ENCODE measurements around the gene RAC3.

The RAC3 gene

GRCh38 chr17:81999976-82000802 lies 31.3 kb upstream of the RAC3 start:
- DNase-seq: no peak

- DNase-seq: peak; percentile 56
Observed at GRCh38 chr17:82000803-82001570, 30.5 kb upstream of the RAC3 start.

DNA sequence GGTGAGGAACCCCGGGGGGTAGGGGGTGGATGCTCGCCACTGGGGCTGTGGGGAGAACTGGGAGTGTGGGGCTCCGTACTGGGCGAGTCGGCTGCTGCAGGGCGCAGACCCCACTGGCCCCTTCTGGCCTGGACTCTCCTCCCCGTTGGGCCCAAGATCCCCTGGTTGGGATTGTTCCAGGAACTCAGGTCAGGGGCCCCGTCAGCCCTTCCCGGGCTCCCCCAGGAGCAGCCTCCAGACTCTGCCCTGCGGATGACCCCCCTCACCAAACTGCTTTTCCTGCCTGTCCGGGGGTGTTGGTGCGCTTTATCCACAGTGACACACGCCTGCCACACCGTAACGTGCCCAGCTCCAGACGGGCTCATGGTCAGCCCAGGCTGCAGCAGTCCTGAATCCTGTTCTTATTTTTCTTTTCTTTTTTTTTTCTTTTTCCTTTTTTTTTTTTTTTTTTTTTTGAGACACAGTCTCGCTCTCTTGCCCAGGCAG lies 29.9 kb upstream of the RAC3 start:
- DNase-seq: no peak

GRCh38 chr17:82003411-82004381 lies 27.8 kb upstream of the RAC3 start:
- DNase-seq: no peak

- DNase-seq: no peak
Observed at GRCh38 chr17:82004517-82005455, 26.7 kb upstream of the RAC3 start.

GRCh38 chr17:82005701-82006348 lies 25.7 kb upstream of the RAC3 start:
- DNase-seq: no peak

DNA sequence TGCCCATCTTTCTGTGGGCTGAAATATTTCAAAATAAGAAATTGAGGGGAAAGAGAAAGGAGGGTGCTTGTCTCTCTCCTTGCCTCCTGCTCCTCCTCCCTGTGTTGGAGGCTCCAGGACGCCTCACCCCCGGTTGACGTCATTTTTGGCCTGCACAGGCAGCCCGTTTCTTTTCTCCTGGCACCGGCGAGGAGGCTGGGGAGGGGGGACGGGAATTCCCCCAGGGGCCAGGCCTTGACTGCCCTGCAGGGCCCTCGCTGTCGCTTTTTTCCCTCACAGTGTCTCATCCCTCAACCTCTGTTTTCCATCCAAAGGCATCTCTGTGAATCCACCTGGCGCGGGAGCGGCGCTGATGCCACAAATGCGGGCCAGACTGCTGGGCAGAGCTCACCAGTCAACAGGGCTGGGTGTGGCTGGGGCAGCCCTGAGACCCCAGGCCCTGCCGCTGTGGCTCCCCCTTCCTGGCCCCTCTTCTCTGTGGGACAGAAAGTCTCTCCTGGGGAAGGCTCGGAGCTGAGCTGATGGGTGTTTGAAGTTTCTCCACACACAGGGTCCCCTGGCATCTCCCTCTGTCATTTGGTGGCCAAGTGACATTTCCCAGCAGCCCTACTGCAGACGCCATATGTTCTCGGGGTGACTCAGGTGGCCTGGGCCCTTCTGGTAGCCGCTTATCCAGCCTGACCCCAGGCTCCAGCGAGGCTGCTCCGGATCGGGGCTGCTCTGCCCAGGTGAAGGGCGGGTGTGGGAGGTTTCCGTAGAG lies 24.8 kb upstream of the RAC3 start:
- DNase-seq: no peak

- DNase-seq: no peak
Observed at GRCh38 chr17:82007228-82007494, 24.3 kb upstream of the RAC3 start.

DNA sequence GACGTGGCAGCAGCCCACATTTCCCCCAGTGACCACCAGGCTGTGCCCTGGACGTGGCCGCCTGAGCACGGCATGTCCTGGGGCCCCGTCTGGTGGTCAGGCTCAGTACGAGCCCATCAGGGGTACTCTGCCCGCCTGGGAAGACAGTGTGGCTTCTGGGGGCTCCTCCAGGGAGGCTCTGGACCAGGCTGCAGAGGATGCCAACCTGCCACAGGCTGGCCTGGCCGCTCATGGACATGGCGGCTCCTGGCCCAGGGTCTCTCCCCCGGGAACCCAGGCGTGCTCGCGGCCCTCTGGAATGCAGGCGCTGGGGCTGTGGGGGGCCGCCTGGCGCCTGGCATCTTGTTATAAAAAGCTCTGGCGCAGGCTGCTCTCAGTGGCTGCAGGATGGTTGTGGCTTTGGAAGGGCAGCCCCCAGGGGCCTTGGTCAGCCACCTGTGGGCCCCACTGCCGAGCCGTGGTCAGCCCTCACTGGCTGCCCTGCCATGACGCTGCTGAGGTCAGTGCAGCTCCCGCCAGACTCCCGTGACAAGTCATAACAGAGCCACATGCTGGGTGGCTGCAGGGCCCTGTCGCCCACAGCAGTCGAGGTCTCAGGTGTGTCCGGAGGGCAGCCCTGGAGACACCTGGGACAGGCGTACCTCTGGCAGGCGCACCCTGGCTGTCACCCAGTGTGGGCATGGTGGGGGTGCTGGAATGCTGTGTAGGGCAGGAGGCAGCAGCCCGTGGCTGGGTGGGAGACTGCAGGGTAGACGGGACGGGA lies 23.8 kb upstream of the RAC3 start:
- DNase-seq: no peak

GRCh38 chr17:82008258-82008940 lies 23.1 kb upstream of the RAC3 start:
- no peak for DNase-seq

DNA sequence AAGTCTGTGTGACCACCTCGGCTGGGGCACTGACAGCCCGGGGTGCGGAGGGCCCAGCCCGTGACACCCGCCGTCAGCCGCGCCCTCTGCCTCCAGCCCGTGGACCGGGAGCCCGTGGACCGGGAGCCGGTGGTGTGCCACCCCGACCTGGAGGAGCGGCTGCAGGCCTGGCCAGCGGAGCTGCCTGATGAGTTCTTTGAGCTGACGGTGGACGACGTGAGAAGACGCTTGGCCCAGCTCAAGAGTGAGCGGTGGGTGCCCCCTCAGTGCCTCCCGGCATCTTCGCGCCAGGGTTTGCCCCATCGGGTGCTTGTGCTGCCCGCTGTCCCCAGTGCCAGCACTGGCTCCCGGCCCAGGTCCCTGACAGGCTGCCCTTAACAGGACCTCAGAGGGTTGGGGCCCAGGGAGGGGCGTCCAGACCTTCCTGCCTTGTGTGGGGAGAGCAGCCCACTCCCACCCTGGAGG lies 22.5 kb upstream of the RAC3 start:
- no peak for DNase-seq

- no peak for DNase-seq
Observed at GRCh38 chr17:82009413-82009812, 22.1 kb upstream of the RAC3 start.

DNA sequence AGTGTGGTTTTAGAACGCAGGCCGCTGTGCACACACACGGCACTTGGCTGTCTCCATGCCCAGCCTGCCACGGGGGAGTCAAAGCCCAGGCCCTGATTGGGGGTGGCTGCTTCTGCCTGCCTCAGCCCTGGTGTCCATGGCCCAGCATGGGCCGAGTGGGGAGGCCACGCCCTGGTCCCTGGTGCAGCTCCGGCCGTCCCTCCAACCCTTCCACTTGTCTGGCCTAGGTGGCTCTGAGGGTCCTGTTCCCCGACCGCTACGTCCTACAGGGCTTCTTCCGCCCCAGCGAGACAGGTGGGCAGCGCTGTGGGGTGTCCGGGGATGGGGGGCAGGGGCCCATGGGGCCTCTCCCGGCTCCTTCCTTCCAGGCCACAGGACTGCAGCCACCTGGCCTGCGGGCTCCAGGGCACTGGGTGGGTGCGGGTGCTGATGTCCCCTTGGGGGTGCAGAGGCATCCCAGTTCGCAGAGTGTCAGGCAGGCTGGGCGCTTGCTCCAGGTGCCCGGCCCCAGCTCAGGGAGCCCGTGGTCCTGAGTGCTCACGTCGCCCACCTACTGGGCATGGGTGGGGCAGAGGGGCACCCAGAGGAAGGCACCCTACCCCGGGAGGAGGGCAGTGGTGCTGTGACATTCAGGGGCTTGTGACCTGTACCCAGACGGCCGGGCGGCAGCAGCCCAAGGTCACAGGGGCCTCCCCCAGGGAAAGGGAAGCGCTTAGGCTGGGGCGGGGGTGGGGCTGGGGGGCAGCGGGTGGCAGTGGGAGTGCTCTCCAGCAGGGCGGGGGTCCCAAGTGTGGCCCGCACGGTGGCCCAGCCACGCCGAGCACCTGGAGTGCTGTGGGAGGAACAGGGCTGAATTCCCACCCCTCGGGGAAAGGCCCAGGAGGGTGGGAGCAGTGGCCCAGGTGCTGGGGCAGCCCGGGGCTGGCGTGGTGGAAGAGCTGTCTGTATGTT lies 20.6 kb upstream of the RAC3 start:
- no peak for DNase-seq

- DNase-seq: no peak
Observed at GRCh38 chr17:82011617-82012187, 19.8 kb upstream of the RAC3 start.

GRCh38 chr17:82012261-82012639 lies 19.2 kb upstream of the RAC3 start:
- DNase-seq: no peak

GRCh38 chr17:82012640-82013295 lies 18.7 kb upstream of the RAC3 start:
- DNase-seq: no peak

- no peak for DNase-seq
Observed at GRCh38 chr17:82013341-82013740, 18.1 kb upstream of the RAC3 start.
